ENCODE results near the gene RAPGEF1. TPM values are rescaled to one million over a fixed set of nuclear protein-coding genes. Genes with fewer than 3 reads are reported as not detected.

The RAPGEF1 gene
- total RNA-seq, 1 experiment from 2014 or later: 25.2 TPM

GRCh38 chr9:131562032-131562959, 177.6 kb downstream of the RAPGEF1 start:
- POLR2A ChIA-PET (ENCODE audit: unreplicated experiment): no interaction called here
- no peaks in the 10 kb centered on the region for H3K27me3 ChIP-seq (ENCODE audit: low read length)
- intact Hi-C loops (cut with micrococcal nuclease): loop anchor here (5.0 kb wide), 1 partner anchor 60 kb away; the partner anchor contains the start of gene POMT1
- peak; percentile 73 for ATAC-seq
- no peak overlapping the region for H2AFZ ChIP-seq (ENCODE audit: low read length)
- CTCF ChIA-PET: interaction anchor here (0.6 to 0.7 kb wide), 2 partner anchors 205 to 1442 kb away, joined by 3 to 4 read pairs; no protein-coding TSS in a partner anchor
- H3K4me3 ChIP-seq (ENCODE audit: low read length): peak overlapping the region; percentile 53
- no peaks in the 10 kb centered on the region for H3K9me2 ChIP-seq (replicated peaks; ENCODE audit: low read length)
- peak overlapping the region; percentile 87 for H3K4me2 ChIP-seq (ENCODE audit: low read length)
- H3K27ac ChIP-seq (ENCODE audit: low read length): peak overlapping the region; percentile 18; the same call in 1 of the 2 replicates
- no peaks in the 10 kb centered on the region for H3K36me3 ChIP-seq (ENCODE audit: low read depth, low read length)
- H4K20me1 ChIP-seq (ENCODE audit: low read length): no peaks in the 10 kb centered on the region
- DNase-seq: peak; percentile 87
- no TSS peak for BruUV-seq (replicated peaks)
- H3K79me2 ChIP-seq (ENCODE audit: low read length): no peaks in the 10 kb centered on the region
- TF ChIP-seq EZH2 (IDR thresholded peaks at IDR 0.05; ENCODE audit: low read length, unreplicated experiment) (no peak), CTCF (conservative IDR thresholded peaks at IDR 0.05; ENCODE audit: low read depth, low read length) (no peak), EZH2phosphoT487 (IDR thresholded peaks at IDR 0.05; ENCODE audit: borderline replicate concordance, low read length) (no peak)
- peaks cover 12% of the 10 kb centered on the region for H3K4me1 ChIP-seq (ENCODE audit: insufficient read depth, low read length)
- no peaks in the 10 kb centered on the region for H3K9me3 ChIP-seq (ENCODE audit: low read length)
- no peak overlapping the region for H3K9ac ChIP-seq (ENCODE audit: low read length)
- no peaks in the 10 kb centered on the region for H3F3A ChIP-seq (ENCODE audit: low read length, unreplicated experiment)

- Histone ChIP-seq H3K9me2 (replicated peaks; ENCODE audit: low read length) (no peaks in the 10 kb centered on the region), H3K79me2 (ENCODE audit: low read length) (no peaks in the 10 kb centered on the region), H3K4me2 (ENCODE audit: low read length) (no peak overlapping the region), H3K27ac (ENCODE audit: low read length) (no peak overlapping the region), H3K4me3 (ENCODE audit: low read length) (no peak overlapping the region), H3K9me3 (ENCODE audit: low read length) (no peaks in the 10 kb centered on the region), H3K27me3 (ENCODE audit: low read length) (no peaks in the 10 kb centered on the region), H3K4me1 (ENCODE audit: insufficient read depth, low read length) (peaks cover 12% of the 10 kb centered on the region), H3K36me3 (ENCODE audit: low read depth, low read length) (no peaks in the 10 kb centered on the region), H4K20me1 (ENCODE audit: low read length) (no peaks in the 10 kb centered on the region), H3K9ac (ENCODE audit: low read length) (no peak overlapping the region), H3F3A (ENCODE audit: low read length, unreplicated experiment) (no peaks in the 10 kb centered on the region), H2AFZ (ENCODE audit: low read length) (no peak overlapping the region)
- ChIA-PET POLR2A (ENCODE audit: unreplicated experiment) (no interaction called here), CTCF (interaction anchor here (0.7 kb wide), 1 partner anchor 30 kb away, joined by 3 read pairs; no protein-coding TSS in a partner anchor)
- DNase-seq (no peak), ATAC-seq (no peak)
- TF ChIP-seq EZH2phosphoT487 (IDR thresholded peaks at IDR 0.05; ENCODE audit: borderline replicate concordance, low read length) (no peak), EZH2 (IDR thresholded peaks at IDR 0.05; ENCODE audit: low read length, unreplicated experiment) (no peak), CTCF (conservative IDR thresholded peaks at IDR 0.05; ENCODE audit: low read depth, low read length) (0 out of 2 replicates have a peak, but pooled peaks have one; percentile 13)
- intact Hi-C loops (cut with micrococcal nuclease): no loop called here
- no TSS peak for BruUV-seq (replicated peaks)
Observed at GRCh38 chr9:131559421-131560000, 180.4 kb downstream of the RAPGEF1 start.

Measured in PC-3 (cell line).